Measurements from ENCODE around the gene TGIF2.

The TGIF2 gene

GRCh38 chr20:36572701-36573102 is 695 bp upstream of the TGIF2 start:
- peak overlapping the region; percentile 81 for H3K4me3 ChIP-seq (ENCODE audit: low read length)
- no peaks in the 10 kb centered on the region for H3K27me3 ChIP-seq (ENCODE audit: control insufficient read depth, insufficient read depth, low read length)
- peaks cover 31% of the 10 kb centered on the region for H3K4me1 ChIP-seq (ENCODE audit: control insufficient read depth, insufficient read depth, low read length)
- no peaks in the 10 kb centered on the region for H3K9me3 ChIP-seq (replicated peaks; ENCODE audit: low read length)
- peak overlapping the region; percentile 91 for H3K4me2 ChIP-seq (ENCODE audit: low read length)
- peak overlapping the region; percentile 73 for H3K9ac ChIP-seq (ENCODE audit: low read depth, low read length)
- no peaks in the 10 kb centered on the region for H3K36me3 ChIP-seq (ENCODE audit: insufficient read depth, low read length)

- peaks cover 31% of the 10 kb centered on the region for H3K4me1 ChIP-seq (ENCODE audit: control insufficient read depth, insufficient read depth, low read length)
- peaks cover 6% of the 10 kb centered on the region for H3K36me3 ChIP-seq (ENCODE audit: insufficient read depth, low read length)
- H3K9me3 ChIP-seq (replicated peaks; ENCODE audit: low read length), result no peaks in the 10 kb centered on the region
- H3K27me3 ChIP-seq (ENCODE audit: control insufficient read depth, insufficient read depth, low read length), result no peaks in the 10 kb centered on the region
- H3K4me2 ChIP-seq (ENCODE audit: low read length), result peak overlapping the region; percentile 91
- peak overlapping the region; percentile 81 for H3K4me3 ChIP-seq (ENCODE audit: low read length)
- H3K9ac ChIP-seq (ENCODE audit: low read depth, low read length), result peak overlapping the region; percentile 82
Observed at GRCh38 chr20:36573798-36574365, 485 bp downstream of the TGIF2 start.

DNA sequence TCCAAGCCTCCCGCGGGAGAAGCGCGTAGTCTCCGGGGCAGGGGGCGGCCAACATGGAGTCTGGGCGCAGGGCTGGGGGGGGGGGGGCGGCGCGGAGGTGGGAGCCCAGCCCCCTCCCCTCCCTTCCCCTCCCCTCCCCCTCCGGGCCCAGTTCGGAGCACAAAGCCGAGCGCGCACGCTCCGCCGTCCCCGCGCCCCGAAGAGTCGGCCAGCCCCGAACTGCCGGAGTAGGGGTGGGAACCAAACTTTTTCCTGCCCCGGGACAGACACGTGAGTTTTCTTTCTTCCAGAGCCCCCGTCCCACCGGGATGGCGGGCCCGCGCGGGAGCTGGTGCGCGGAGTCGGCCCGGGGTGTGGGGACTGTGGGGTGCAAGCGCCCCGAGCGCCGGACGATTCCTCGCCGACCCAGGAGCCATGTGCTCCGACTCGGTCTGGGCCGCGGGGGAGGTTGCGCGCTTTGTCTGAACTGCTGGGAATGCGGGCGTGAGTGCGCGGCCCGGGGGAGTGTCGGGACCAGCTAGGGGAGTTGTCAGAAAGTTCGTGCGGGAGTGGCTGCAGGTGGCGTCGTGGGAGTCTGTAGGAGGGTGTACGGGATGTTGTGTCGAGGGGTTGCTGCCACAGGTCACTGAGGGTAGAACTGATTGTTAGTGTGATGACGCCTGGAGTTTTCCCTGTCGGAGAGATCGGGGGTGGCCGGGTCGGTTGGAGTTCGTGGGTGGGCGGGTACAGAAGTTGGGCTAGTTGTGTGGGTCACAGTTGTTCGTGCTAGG is 1.2 kb downstream of the TGIF2 start:
- peak overlapping the region; percentile 81 for H3K4me3 ChIP-seq (ENCODE audit: low read length)
- no peaks in the 10 kb centered on the region for H3K9me3 ChIP-seq (replicated peaks; ENCODE audit: low read length)
- peak overlapping the region; percentile 82 for H3K9ac ChIP-seq (ENCODE audit: low read depth, low read length)
- H3K4me1 ChIP-seq (ENCODE audit: control insufficient read depth, insufficient read depth, low read length), result peaks cover 30% of the 10 kb centered on the region
- peak overlapping the region; percentile 91 for H3K4me2 ChIP-seq (ENCODE audit: low read length)
- no peaks in the 10 kb centered on the region for H3K27me3 ChIP-seq (ENCODE audit: control insufficient read depth, insufficient read depth, low read length)
- H3K36me3 ChIP-seq (ENCODE audit: insufficient read depth, low read length), result peaks cover 6% of the 10 kb centered on the region

DNA sequence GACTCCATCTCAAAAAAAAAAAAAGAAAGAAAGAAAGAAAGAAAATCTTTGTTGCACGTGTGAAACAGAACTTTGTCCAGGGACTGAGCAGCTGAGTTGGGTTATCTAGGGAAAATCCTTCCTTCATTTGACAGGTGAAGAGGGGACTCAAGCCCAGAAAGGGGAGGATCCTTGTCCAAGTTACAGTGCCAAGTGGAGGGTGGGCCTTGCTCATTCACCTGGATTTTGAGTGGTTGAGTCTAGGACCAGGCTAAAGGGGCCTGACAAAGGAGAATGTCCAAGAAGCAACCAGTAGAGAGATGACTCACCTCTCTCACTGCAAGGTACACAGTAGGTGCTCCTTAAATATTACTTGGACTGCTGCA is 2.7 kb downstream of the TGIF2 start:
- peaks cover 6% of the 10 kb centered on the region for H3K36me3 ChIP-seq (ENCODE audit: insufficient read depth, low read length)
- no peak overlapping the region for H3K4me2 ChIP-seq (ENCODE audit: low read length)
- no peaks in the 10 kb centered on the region for H3K9me3 ChIP-seq (replicated peaks; ENCODE audit: low read length)
- no peak overlapping the region for H3K9ac ChIP-seq (ENCODE audit: low read depth, low read length)
- peaks cover 24% of the 10 kb centered on the region for H3K4me1 ChIP-seq (ENCODE audit: control insufficient read depth, insufficient read depth, low read length)
- H3K27me3 ChIP-seq (ENCODE audit: control insufficient read depth, insufficient read depth, low read length), result no peaks in the 10 kb centered on the region
- no peak overlapping the region for H3K4me3 ChIP-seq (ENCODE audit: low read length)

GRCh38 chr20:36578356-36579041 is 5.1 kb downstream of the TGIF2 start:
- no peak overlapping the region for H3K4me2 ChIP-seq (ENCODE audit: low read length)
- H3K9me3 ChIP-seq (replicated peaks; ENCODE audit: low read length), result no peaks in the 10 kb centered on the region
- H3K9ac ChIP-seq (ENCODE audit: low read depth, low read length), result no peak overlapping the region
- H3K4me1 ChIP-seq (ENCODE audit: control insufficient read depth, insufficient read depth, low read length), result peaks cover 13% of the 10 kb centered on the region
- no peak overlapping the region for H3K4me3 ChIP-seq (ENCODE audit: low read length)
- H3K27me3 ChIP-seq (ENCODE audit: control insufficient read depth, insufficient read depth, low read length), result no peaks in the 10 kb centered on the region
- peaks cover 11% of the 10 kb centered on the region for H3K36me3 ChIP-seq (ENCODE audit: insufficient read depth, low read length)

DNA sequence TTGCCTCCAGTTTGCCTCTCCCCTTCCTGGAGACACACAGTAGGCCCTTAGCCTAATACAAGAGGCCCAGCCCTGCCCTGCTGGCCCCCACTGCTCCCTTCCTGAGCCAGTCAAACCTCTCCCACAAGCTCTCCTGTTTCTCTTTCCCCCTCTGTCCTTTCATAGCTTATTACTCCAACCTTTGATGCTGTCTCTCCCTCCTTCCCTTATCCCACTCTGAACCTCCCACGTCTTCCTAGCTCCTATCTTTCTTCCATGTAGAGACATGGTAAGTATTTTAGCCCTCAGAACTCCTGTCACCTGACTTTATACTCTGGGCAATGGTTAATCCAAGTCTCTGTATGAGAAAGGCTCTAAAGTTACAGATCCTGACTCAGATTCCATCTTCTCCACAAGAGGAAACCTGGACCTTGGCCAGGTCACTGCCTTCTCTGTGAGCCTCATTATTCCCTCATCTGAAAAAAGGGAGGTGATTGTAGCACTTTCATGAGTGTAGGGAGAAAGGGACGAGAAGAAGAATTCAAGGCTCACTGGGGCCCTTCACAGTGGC is 6.7 kb downstream of the TGIF2 start:
- Histone ChIP-seq H3K4me2 (ENCODE audit: low read length) (no peak overlapping the region), H3K9ac (ENCODE audit: low read depth, low read length) (no peak overlapping the region), H3K4me1 (ENCODE audit: control insufficient read depth, insufficient read depth, low read length) (peaks cover 6% of the 10 kb centered on the region), H3K4me3 (ENCODE audit: low read length) (no peak overlapping the region), H3K27me3 (ENCODE audit: control insufficient read depth, insufficient read depth, low read length) (no peaks in the 10 kb centered on the region), H3K9me3 (replicated peaks; ENCODE audit: low read length) (no peaks in the 10 kb centered on the region), H3K36me3 (ENCODE audit: insufficient read depth, low read length) (peaks cover 11% of the 10 kb centered on the region)

DNA sequence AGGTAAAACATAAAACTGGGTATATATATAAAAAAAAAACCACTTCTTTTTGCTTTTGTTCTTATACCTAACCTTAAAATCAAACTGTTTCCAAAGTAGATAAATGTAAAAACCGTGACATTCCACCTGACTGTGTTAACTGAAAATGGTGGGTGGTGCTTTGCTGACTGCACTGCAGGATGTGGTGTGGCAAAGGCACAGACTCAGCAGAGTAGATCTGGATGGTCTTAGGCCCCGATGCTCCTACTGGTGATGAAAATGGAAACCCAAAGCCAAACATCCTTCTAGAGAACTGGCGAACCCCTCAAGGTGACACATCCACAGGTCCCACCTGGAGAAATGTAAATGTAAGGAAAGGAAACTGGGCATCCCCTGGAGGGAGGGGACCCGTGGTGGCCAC is 8.9 kb downstream of the TGIF2 start:
- H3K4me1 ChIP-seq (ENCODE audit: control insufficient read depth, insufficient read depth, low read length), result no peaks in the 10 kb centered on the region
- no peak overlapping the region for H3K4me2 ChIP-seq (ENCODE audit: low read length)
- no peak overlapping the region for H3K4me3 ChIP-seq (ENCODE audit: low read length)
- no peak overlapping the region for H3K9ac ChIP-seq (ENCODE audit: low read depth, low read length)
- no peaks in the 10 kb centered on the region for H3K27me3 ChIP-seq (ENCODE audit: control insufficient read depth, insufficient read depth, low read length)
- H3K36me3 ChIP-seq (ENCODE audit: insufficient read depth, low read length), result peaks cover 11% of the 10 kb centered on the region
- H3K9me3 ChIP-seq (replicated peaks; ENCODE audit: low read length), result no peaks in the 10 kb centered on the region

GRCh38 chr20:36582821-36583220 is 9.4 kb downstream of the TGIF2 start:
- Histone ChIP-seq H3K4me1 (ENCODE audit: control insufficient read depth, insufficient read depth, low read length) (no peaks in the 10 kb centered on the region), H3K27me3 (ENCODE audit: control insufficient read depth, insufficient read depth, low read length) (no peaks in the 10 kb centered on the region), H3K4me3 (ENCODE audit: low read length) (no peak overlapping the region), H3K9ac (ENCODE audit: low read depth, low read length) (no peak overlapping the region), H3K9me3 (replicated peaks; ENCODE audit: low read length) (no peaks in the 10 kb centered on the region), H3K4me2 (ENCODE audit: low read length) (no peak overlapping the region), H3K36me3 (ENCODE audit: insufficient read depth, low read length) (peaks cover 11% of the 10 kb centered on the region)

GRCh38 chr20:36584018-36584481 is 10.7 kb downstream of the TGIF2 start:
- no peaks in the 10 kb centered on the region for H3K27me3 ChIP-seq (ENCODE audit: control insufficient read depth, insufficient read depth, low read length)
- no peak overlapping the region for H3K9ac ChIP-seq (ENCODE audit: low read depth, low read length)
- H3K4me2 ChIP-seq (ENCODE audit: low read length), result no peak overlapping the region
- no peak overlapping the region for H3K4me3 ChIP-seq (ENCODE audit: low read length)
- H3K36me3 ChIP-seq (ENCODE audit: insufficient read depth, low read length), result peaks cover 6% of the 10 kb centered on the region
- no peaks in the 10 kb centered on the region for H3K9me3 ChIP-seq (replicated peaks; ENCODE audit: low read length)
- no peaks in the 10 kb centered on the region for H3K4me1 ChIP-seq (ENCODE audit: control insufficient read depth, insufficient read depth, low read length)

DNA sequence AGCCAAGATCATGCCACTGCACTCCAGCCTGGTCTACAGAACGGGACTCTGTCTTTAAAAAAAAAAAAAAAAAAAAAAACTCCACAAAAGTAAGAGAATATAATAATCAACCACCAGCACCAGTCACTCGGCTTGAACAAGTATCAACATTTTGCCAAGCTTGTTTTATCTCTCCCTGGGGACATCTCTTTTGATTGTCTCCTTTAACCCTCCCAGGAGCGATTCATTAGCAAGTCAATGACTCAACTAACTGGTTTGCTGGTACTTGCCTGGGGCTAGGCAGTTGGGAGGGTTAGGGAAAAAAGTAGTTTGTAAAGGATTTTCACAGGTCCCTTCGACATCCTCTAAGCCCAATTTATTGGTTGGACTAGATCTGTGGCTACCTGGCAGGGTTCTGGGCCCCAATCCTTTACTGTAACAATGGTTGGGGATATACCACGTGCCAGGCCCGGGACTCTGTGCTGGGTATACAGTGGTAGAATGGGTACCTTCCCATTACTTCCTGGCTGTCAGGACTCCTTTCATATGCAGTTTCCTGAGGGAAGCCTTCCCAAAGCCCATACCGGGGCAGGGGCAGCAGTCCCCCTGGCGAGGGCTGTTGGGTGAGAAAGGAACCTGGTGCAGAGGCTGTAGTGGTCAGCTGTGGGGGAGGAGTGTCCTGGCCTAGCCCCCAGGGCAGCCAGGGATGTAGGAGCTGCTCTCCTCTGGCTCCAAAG is 12.2 kb downstream of the TGIF2 start:
- Histone ChIP-seq H3K4me1 (ENCODE audit: control insufficient read depth, insufficient read depth, low read length) (no peaks in the 10 kb centered on the region), H3K9me3 (replicated peaks; ENCODE audit: low read length) (no peaks in the 10 kb centered on the region), H3K4me2 (ENCODE audit: low read length) (no peak overlapping the region), H3K9ac (ENCODE audit: low read depth, low read length) (no peak overlapping the region), H3K4me3 (ENCODE audit: low read length) (no peak overlapping the region), H3K36me3 (ENCODE audit: insufficient read depth, low read length) (peaks cover 6% of the 10 kb centered on the region), H3K27me3 (ENCODE audit: control insufficient read depth, insufficient read depth, low read length) (no peaks in the 10 kb centered on the region)

Data from skeletal muscle satellite cell (primary cell).